OCI-LY3 (cell line): ENCODE data around the gene COPS3.
"Not testable (repeated sequence)": the region's sequence is repeated elsewhere in the genome, so short reads cannot be mapped to it uniquely, and the experiment has no call there.

ENCODE experiments used
- H2AFZ ChIP-seq: fragments of 200-600, 300-600 bp; shearing (Covaris generic); 2 replicates; pipeline ENCODE4 v1.6.0; 2014; ENCODE audit warnings: antibody characterized with exemption, low read depth, low read length
- H3K27ac ChIP-seq: fragments of 200-600, 300-600 bp; sonication (generic); 2 replicates; pipeline ENCODE4 v1.5.1; 2014; ENCODE audit warnings: mild to moderate bottlenecking, low read length, moderate library complexity, mixed read lengths
- H3K27me3 ChIP-seq: fragments of 200-600, 300-600 bp; sonication (generic); 2 replicates; pipeline ENCODE4 v1.6.1; 2014; ENCODE audit warnings: low read depth, low read length, mixed read lengths
- H3K36me3 ChIP-seq: fragments of 200-600, 300-600 bp; sonication (generic); replicated peaks from 2 replicates; pipeline ENCODE3; 2014; ENCODE audit warnings: low read depth, low read length, mixed read lengths
- H3K4me1 ChIP-seq: fragments of 300-600, 200-600 bp; sonication (generic); 2 replicates; pipeline ENCODE4 v1.6.1; 2014; ENCODE audit warnings: low read length, mixed read lengths
- H3K4me2 ChIP-seq: fragments of 200-600, 300-600 bp; sonication (generic); 2 replicates; pipeline ENCODE4 v1.6.1; 2014; ENCODE audit warnings: low read length, mixed read lengths
- H3K4me3 ChIP-seq: fragments of 300-600, 200-600 bp; sonication (generic); 2 replicates; pipeline ENCODE4 v1.5.1; 2014; ENCODE audit warnings: antibody characterized with exemption, mild to moderate bottlenecking, low read length, moderate library complexity
- H3K79me2 ChIP-seq: fragments of 300-600, 200-600 bp; shearing (Covaris generic); 2 replicates; pipeline ENCODE4 v1.6.1; 2014; ENCODE audit warnings: mild to moderate bottlenecking, low read length, mixed read lengths
- H3K9ac ChIP-seq: fragments of 300-600, 200-600 bp; shearing (Covaris generic); 2 replicates; pipeline ENCODE4 v1.6.0; 2014; ENCODE audit warnings: mild to moderate bottlenecking, low read length, moderate library complexity
- H3K9me3 ChIP-seq: fragments of 200-600, 300-600 bp; shearing (Covaris generic); 2 replicates; pipeline ENCODE4 v1.6.1; 2014; ENCODE audit warnings: low read length, mixed read lengths; ENCODE audit not compliant: insufficient read depth
- H4K20me1 ChIP-seq: fragments of 200-600, 300-600 bp; sonication (generic); 2 replicates; pipeline ENCODE4 v1.6.1; 2016; ENCODE audit warnings: low read length, mixed read lengths; ENCODE audit not compliant: insufficient read depth
- CTCF ChIP-seq: fragments of 200-600, 300-600 bp; sonication (generic); IDR thresholded peaks from 2 replicates; pipeline ENCODE4 v1.5.1; 2014; ENCODE audit warnings: antibody characterized with exemption, low read length, low read depth
- EZH2phosphoT487 ChIP-seq: fragments of 200-600 bp; shearing (Covaris generic); IDR thresholded peaks from 2 replicates; pipeline ENCODE4 v1.6.1; 2018; ENCODE audit warnings: antibody characterized with exemption, mixed run types, low read depth

Gene COPS3

GRCh38 chr17:17303847-17304490, 22.9 kb upstream of the COPS3 start:
- peaks cover 6% of the 10 kb centered on the region; the same call in 1 of the 2 replicates for H3K79me2 ChIP-seq
- H3K4me1 ChIP-seq: peaks cover 28% of the 10 kb centered on the region

DNA sequence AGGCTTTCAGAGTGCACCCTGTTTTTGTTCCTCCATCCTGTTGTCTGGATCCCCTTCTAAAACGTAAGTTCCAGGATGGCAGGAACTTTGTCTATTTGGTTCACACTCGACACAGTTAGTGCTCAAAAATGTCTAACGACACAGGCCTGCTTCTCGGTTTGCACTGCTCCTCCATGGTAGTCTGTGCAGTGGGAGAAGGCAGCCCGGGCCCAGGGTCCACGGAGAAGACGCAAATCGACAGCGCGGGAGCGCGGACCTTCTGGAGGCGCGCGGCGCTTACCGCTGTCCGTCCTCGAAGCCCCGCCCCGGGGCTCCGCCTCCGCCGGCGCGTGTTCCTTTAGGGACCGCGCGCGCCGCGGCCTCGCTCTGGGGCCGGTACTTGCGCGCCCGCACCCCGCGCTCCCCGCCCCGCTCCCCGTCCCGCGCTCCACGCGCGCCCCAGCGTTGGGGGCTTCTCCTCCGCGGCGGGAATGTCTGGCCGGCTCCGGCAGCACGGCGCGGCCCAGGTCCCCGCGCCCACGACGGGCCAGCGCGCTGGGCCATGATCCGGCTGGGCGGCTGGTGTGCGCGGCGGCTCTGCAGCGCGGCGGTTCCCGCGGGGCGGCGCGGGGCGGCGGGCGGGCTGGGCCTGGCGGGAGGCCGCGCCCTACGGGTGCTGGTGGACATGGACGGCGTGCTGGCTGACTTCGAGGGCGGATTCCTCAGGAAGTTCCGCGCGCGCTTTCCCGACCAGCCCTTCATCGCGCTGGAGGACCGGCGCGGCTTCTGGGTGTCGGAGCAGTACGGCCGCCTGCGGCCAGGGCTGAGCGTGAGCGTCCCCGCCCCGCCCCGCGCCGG, 22.2 kb upstream of the COPS3 start, which contains the start of gene NT5M:
Gene NT5M, plus strand, starts transcription at position 364 of the 837 bp plus-strand sequence. Its CDS starts 178 bp downstream, at position 542.
- Histone ChIP-seq H3K36me3 (no peaks in the 10 kb centered on the region), H2AFZ (peak within 1 kb of the TSS; percentile 72), H3K27me3 (no peaks in the 10 kb centered on the region), H3K4me2 (peak within 1 kb of the TSS; percentile 91), H4K20me1 (no peaks in the 10 kb centered on the region), H3K4me1 (peaks cover 30% of the 10 kb centered on the region), H3K9ac (peak within 1 kb of the TSS; percentile 75), H3K4me3 (peak within 1 kb of the TSS; percentile 77), H3K27ac (no peak within 1 kb of the TSS), H3K79me2 (peaks cover 6% of the 10 kb centered on the region; the same call in 1 of the 2 replicates), H3K9me3 (no peaks in the 10 kb centered on the region)
- TF ChIP-seq EZH2phosphoT487: no peak
- no peak for TF ChIP-seq CTCF

More at GRCh38 chr17:17303847-17304490, 22.9 kb upstream of the COPS3 start:
- Histone ChIP-seq H4K20me1 (no peaks in the 10 kb centered on the region), H3K4me3 (peak overlapping the region; percentile 77), H3K9ac (peak overlapping the region; percentile 75), H2AFZ (no peak overlapping the region; the same call in 1 of the 2 replicates), H3K36me3 (no peaks in the 10 kb centered on the region), H3K9me3 (no peaks in the 10 kb centered on the region), H3K4me2 (peak overlapping the region; percentile 91), H3K27ac (no peak overlapping the region), H3K27me3 (no peaks in the 10 kb centered on the region)
- TF ChIP-seq EZH2phosphoT487 (no peak), CTCF (no peak)

GRCh38 chr17:17301659-17302058, 20.6 kb upstream of the COPS3 start:
- not testable (repeated sequence) for H3K9me3 ChIP-seq, H3K36me3 ChIP-seq, H3K9ac ChIP-seq, H4K20me1 ChIP-seq, H3K79me2 ChIP-seq, H3K27ac ChIP-seq, H3K27me3 ChIP-seq
- Histone ChIP-seq H2AFZ (peak overlapping the region; percentile 88; the same call in 1 of the 2 replicates), H3K4me2 (peak overlapping the region; percentile 97), H3K4me1 (peaks cover 40% of the 10 kb centered on the region), H3K4me3 (peak overlapping the region; percentile 96; the same call in 1 of the 2 replicates)

- no peak overlapping the region for H3K27ac ChIP-seq
- H3K27me3 ChIP-seq: no peaks in the 10 kb centered on the region
- peaks cover 44% of the 10 kb centered on the region for H3K4me1 ChIP-seq
- no peak for TF ChIP-seq EZH2phosphoT487
- TF ChIP-seq CTCF: no peak
- H3K9me3 ChIP-seq: no peaks in the 10 kb centered on the region
- peaks cover 6% of the 10 kb centered on the region; the same call in 1 of the 2 replicates for H3K79me2 ChIP-seq
- no peaks in the 10 kb centered on the region for H3K36me3 ChIP-seq
- no peaks in the 10 kb centered on the region for H4K20me1 ChIP-seq
- H2AFZ ChIP-seq: peak overlapping the region; percentile 88
- peak overlapping the region; percentile 96 for H3K4me3 ChIP-seq
- peak overlapping the region; percentile 65 for H3K9ac ChIP-seq
- peak overlapping the region; percentile 97 for H3K4me2 ChIP-seq
These were observed 19.9 kb upstream of the COPS3 start for GRCh38 chr17:17300624-17301568.
